Measurements from ENCODE around the gene ACTN2. TPM values are rescaled to one million over a fixed set of nuclear protein-coding genes. Genes with fewer than 3 reads are reported as not detected.

ACTN2 gene
- total and polyA plus RNA-seq, 2 experiments from 2014 or later: 303 to 814 TPM

GRCh38 chr1:236692128-236692527 is 5.8 kb downstream of the ACTN2 start:
- DNase-seq (ENCODE audit: low read depth in 1 of 2, low spot score in 1 of 2): no peak
- Histone ChIP-seq H3K9me3 (ENCODE audit: low read depth) (no peaks in the 10 kb centered on the region), H3K4me3 (no peak overlapping the region), H3K27ac (peak overlapping the region; percentile 99), H3K36me3 (no peaks in the 10 kb centered on the region), H3K4me1 (ENCODE audit: low read depth) (peaks cover 47% of the 10 kb centered on the region), H3K27me3 (no peaks in the 10 kb centered on the region)
- TF ChIP-seq CTCF (IDR thresholded peaks at IDR 0.05; ENCODE audit: low read depth, low read length): no peak

- Histone ChIP-seq H3K27ac (peak overlapping the region; percentile 99), H3K4me3 (no peak overlapping the region), H3K36me3 (no peaks in the 10 kb centered on the region), H3K4me1 (ENCODE audit: low read depth) (peaks cover 47% of the 10 kb centered on the region), H3K9me3 (ENCODE audit: low read depth) (no peaks in the 10 kb centered on the region), H3K27me3 (no peaks in the 10 kb centered on the region)
- DNase-seq (ENCODE audit: low read depth in 1 of 2, low spot score in 1 of 2): no peak
- no peak for TF ChIP-seq CTCF (IDR thresholded peaks at IDR 0.05; ENCODE audit: low read depth, low read length)
Measured at GRCh38 chr1:236692742-236693141, 6.4 kb downstream of the ACTN2 start.

- no peak overlapping the region for H3K4me3 ChIP-seq
- peaks cover 64% of the 10 kb centered on the region for H3K4me1 ChIP-seq (ENCODE audit: low read depth)
- no peak for TF ChIP-seq CTCF (IDR thresholded peaks at IDR 0.05; ENCODE audit: low read depth, low read length)
- H3K27me3 ChIP-seq: no peaks in the 10 kb centered on the region
- H3K27ac ChIP-seq: peak overlapping the region; percentile 93
- no peaks in the 10 kb centered on the region for H3K36me3 ChIP-seq
- peak; percentile 62 to 82 for DNase-seq (ENCODE audit: low read depth in 1 of 2, low spot score in 1 of 2)
- H3K9me3 ChIP-seq (ENCODE audit: low read depth): no peaks in the 10 kb centered on the region
Measured at GRCh38 chr1:236699366-236699765, 13.1 kb downstream of the ACTN2 start.

GRCh38 chr1:236700903-236701302 is 14.6 kb downstream of the ACTN2 start:
- H3K27me3 ChIP-seq: no peaks in the 10 kb centered on the region
- peaks cover 79% of the 10 kb centered on the region for H3K4me1 ChIP-seq (ENCODE audit: low read depth)
- no peak overlapping the region for H3K4me3 ChIP-seq
- H3K36me3 ChIP-seq: peaks cover 4% of the 10 kb centered on the region
- peak in 1 of 2 donors; percentile 30 for DNase-seq (ENCODE audit: low read depth in 1 of 2, low spot score in 1 of 2)
- TF ChIP-seq CTCF (IDR thresholded peaks at IDR 0.05; ENCODE audit: low read depth, low read length): no peak
- H3K9me3 ChIP-seq (ENCODE audit: low read depth): no peaks in the 10 kb centered on the region
- peak overlapping the region; percentile 93 for H3K27ac ChIP-seq

GRCh38 chr1:236701782-236702181 is 15.5 kb downstream of the ACTN2 start:
- Histone ChIP-seq H3K27me3 (no peaks in the 10 kb centered on the region), H3K9me3 (ENCODE audit: low read depth) (no peaks in the 10 kb centered on the region), H3K36me3 (peaks cover 4% of the 10 kb centered on the region), H3K4me1 (ENCODE audit: low read depth) (peaks cover 88% of the 10 kb centered on the region), H3K4me3 (no peak overlapping the region), H3K27ac (peak overlapping the region; percentile 93)
- DNase-seq (ENCODE audit: low read depth in 1 of 2, low spot score in 1 of 2): peak in 1 of 2 donors; percentile 15
- TF ChIP-seq CTCF (IDR thresholded peaks at IDR 0.05; ENCODE audit: low read depth, low read length): no peak
